GM21717 (cell line): ENCODE results near the gene FOS.
"Not testable (repeated sequence)": the region's sequence is repeated elsewhere in the genome, so short reads cannot be mapped to it uniquely, and the experiment has no call there.

ENCODE experiments used
- ATAC-seq: cut with Tn5 transposase; IDR thresholded peaks from one replicate; pipeline ENCODE4 v1.9.1; 2021; ENCODE audit warnings: mild to moderate bottlenecking, moderate library complexity; ENCODE audit not compliant: unreplicated experiment

Gene FOS

GRCh38 chr14:75278422-75279152, at the start of gene FOS:
TSS of gene FOS (plus strand) at chr14:75278828. CDS start at chr14:75278983, 155 bp downstream.
- peak; percentile 70 for ATAC-seq

DNA sequence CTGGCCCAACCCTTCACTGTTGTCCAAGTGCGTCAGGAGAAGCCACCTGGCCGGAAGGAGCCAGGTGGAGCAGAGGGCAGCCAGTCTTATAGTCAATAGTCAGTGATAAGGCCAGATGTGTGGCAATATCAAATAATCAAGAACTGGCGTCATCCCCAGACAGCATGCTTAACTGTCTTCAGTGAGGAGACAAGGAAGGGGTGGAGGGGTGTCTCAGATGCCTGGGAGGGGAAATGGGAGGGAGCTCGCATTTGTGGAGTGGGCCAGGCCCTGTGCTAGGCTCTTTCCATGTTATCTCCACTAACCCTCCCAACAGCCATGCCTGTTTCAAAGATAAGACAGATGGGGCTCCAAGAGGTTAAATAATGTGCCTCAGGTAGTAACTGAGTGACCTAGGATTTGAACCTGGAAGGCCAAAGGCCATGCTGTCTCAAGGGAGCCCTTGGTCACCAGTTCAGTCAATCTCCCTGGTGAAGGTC, 48.9 kb upstream of the FOS start:
- ATAC-seq = no peak

GRCh38 chr14:75230140-75230792, 48.4 kb upstream of the FOS start:
- no peak for ATAC-seq

DNA sequence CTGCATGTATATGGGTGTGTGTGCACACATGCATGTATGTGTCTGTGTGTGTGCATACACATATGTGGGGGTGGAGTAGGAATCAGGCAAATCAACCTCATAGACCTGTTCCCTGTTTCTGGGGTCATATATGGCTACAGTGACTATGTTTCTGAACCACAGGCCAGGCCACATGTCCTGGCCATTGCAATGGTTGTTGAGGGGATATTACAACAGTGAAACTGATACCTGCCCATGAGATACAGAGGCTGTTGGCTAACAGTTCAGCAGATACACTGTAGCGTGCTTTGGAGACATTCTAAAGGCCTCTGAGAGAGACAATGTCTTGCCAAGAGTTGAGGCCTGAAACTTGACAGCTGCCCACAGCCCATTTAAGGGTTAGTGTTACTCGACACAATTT, 47.3 kb upstream of the FOS start:
- ATAC-seq = no peak

- ATAC-seq = no peak
These were observed 46.4 kb upstream of the FOS start for GRCh38 chr14:75232191-75232590.

DNA sequence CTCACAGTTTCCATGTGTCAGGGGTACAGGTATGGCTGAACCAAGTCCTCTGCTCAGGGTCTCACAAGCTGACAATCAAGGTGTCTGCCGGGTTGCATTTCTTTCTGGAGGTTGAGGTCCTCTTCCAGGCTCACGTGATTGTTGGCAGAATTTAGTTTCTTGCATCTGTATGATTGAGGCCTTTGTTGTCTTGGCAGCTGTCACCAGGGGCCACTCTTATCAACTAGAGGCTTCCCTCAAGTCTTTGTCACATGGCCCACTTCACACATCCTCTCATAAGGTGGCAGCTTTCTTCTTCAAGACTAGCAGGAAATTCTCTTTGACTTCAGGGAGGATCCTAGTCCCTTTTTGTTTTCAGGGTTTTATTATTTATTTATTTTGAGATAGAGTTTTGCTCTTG, 46.0 kb upstream of the FOS start:
- ATAC-seq = no peak

DNA sequence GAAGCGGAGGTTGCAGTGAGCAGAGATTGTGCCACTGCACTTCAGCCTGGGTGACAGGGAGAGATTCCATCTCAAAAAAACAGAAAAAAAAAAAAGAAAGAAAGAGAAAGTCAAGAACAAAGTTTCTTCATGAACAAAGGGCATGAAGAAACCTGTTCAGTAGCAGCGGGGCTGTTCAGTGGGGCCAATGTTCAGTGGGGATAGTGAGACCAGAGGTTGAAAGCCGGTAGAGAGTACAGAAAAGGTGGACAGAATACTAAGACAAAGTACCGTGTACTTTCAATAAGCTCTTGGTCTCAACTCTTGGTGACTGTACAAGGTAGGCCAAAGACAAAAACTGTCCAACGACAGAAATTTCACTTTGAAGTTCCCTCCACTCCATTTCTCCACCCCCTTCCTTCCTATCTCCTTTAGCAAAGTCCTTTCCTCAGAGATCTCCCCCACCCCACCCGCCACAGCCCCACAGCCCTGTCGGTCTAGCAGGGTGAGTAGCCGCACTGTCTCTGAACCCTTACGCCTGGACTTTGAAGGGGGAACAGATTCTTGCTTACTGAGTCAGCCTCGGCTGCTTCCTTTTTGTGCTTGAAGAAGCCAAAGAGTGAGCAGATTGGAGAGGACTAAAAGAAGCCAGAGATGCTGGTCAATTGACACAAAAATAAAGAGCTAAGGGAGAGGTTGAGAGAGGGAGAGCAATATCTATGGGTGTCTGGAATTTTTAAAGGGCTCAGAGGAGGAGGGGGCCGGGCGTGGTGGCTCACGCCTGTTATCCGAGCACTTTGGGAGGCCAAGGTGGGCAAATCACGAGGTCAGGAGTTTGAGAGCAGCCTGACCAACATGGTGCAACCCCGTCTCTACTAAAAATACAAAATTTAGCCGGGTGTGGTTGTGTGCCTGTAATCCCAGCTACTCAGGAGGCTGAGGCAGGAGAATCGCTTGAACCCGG, 44.2 kb upstream of the FOS start:
- no peak for ATAC-seq

DNA sequence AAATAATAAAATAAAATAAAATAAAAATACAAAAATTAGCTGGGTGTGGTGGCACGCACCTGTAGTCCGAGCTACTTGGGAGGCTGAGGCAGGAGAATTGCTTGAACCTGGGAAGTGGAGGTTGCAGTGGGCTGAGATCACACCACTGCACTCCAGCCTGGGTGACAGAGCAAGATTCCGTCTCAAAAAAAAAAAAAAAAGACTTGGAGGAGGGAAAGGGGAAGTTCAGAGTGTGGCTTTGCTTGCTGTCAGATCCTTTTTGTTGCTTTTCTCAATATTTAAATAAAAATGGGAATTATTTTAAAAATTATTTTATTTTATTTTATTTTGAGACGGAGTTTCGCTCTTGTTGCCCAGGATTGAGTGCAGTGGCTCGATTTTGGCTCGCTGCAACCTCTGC, 43.4 kb upstream of the FOS start:
- not testable (repeated sequence) for ATAC-seq

DNA sequence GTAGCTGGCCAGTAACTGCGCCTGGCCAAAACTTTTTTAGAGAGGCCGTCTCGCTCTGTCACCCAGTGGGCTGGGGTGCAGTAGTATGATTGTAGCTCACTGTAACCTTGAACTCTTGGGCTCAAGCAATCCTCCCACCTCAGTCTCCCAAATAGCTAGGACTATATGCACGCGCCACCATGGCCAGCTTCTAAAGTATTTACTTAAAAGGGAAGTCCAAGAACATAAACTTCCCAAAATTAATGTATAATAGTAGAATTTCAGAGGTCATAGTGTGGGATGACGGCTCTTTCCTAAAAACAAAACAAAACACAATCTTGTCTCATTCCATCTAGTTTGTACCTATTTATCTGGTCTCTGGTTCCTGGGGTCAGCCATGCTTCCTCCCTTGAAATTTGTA, 42.2 kb upstream of the FOS start:
- no peak for ATAC-seq

GRCh38 chr14:75236901-75237419, 41.7 kb upstream of the FOS start:
- no peak for ATAC-seq

DNA sequence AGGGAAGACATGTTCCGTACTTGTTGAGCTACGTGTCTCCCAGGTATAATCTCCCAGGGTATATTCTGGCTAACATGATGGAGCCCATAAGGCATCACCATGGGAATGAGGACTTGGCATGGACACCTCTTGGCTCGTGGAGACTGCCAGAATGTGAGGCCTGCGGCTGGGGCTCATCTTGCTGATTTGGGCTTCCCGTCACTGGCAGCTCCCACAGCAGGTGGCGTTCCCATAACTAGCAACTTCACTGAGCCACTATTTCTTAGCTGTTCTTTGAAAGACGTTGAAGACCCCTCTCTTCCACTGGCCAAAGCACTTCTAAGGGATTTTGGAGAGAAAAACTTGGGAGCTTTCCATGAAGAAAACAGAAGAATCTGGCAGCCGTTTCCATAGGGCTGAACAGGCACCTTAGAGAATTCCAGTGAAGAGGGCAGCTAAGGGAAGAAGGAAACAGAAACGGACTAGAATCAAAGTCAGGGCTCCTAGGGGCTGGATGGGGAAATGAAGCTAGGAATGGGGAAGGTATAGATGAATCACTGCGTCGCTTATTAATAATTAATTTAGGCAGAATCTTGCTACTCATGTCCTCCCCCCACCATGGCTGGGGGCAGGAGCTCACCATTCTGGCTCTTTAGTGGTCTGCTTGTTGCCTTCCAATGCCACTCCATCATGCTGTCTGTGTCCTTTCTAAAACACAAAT, 39.7 kb upstream of the FOS start:
- no peak for ATAC-seq

DNA sequence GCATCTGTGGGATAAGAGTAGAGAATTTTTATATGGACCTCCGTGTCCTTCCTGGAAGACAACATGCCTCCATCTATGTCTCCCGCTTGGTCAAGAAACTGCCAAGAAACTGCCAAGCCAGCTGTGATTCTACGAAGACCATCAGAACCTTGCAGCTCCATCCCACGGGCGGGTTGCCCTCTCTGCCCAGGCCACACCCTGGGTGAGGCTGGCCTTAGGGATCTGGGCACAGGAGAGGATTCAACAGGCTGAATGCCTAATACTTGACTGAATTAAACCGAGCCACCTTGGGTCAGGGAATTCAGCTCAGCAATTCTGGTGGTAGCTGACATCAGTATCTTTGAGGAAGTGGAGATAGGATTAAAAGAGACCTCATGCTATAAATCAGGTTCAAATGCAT, 37.8 kb upstream of the FOS start:
- ATAC-seq = no peak

DNA sequence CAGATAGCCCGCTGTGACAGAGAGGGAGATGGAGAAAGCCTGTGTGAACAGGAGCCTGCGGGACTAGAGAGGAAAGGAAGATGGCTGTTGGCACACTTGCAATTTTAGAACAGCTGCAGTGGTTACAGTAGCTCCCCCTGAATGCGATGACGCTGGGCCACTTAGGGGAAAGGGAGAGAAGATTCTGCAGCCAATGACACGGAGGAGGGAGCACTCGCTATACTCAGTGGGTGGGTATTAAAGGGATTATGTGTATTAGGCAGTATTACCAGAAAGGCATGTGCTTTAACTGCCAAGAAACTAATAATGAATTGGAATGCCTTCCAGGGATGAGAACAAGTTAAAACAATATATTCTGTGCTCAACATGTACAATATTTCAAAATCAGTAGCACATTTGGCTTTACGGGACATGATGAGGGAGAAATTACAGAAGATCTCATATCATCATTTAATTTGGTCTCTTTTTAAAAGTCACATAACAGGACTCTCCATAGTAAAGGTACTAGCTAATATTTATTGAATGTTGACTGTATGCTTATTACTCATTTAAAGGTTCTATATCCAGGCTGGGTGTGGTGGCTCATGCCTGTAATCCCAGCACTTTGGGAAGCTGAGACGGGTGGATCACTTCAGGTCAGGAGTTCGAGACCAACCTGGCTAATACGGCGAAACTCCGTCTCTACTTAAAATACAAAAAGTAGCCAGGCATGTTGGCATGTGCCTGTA, 35.9 kb upstream of the FOS start:
- ATAC-seq = no peak

DNA sequence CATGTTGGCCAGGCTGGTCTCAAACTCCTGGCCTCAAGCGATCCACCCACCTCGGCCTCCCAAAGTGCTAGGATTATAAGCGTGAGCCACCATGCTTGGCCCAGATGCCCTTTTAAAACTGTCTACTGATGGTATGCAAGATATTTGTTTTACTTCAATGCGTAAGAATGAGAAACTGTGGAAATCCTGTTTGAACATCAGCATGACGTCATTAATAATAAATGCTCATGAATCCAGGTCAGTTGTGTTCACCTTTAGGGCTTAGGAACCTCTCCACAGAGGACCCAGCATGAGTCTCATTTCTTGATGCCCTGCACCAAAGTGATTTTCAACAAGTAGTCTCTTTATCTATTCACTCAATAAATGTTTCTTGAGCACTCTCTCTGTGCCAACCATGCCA, 34.5 kb upstream of the FOS start:
- no peak for ATAC-seq

- no peak for ATAC-seq
These were observed 31.9 kb upstream of the FOS start for GRCh38 chr14:75246546-75247285.

GRCh38 chr14:75247286-75247922, 31.2 kb upstream of the FOS start:
- no peak for ATAC-seq

- ATAC-seq = no peak
These were observed 30.7 kb upstream of the FOS start for GRCh38 chr14:75247939-75248338.

- ATAC-seq = peak; percentile 78
These were observed 29.2 kb upstream of the FOS start for GRCh38 chr14:75249251-75249957.
